Activated T-cell treated with anti-CD3 and anti-CD28 coated beads for 1 hour (primary cell): ENCODE measurements around the gene SMIM24.
"Not testable (repeated sequence)": the region's sequence is repeated elsewhere in the genome, so short reads cannot be mapped to it uniquely, and the experiment has no call there.

Experiments
- DNase-seq: peaks from one replicate; pipeline ENCODE4 v3.0.0-alpha.2; 2020; ENCODE audit warnings: low read depth

Gene SMIM24

DNA sequence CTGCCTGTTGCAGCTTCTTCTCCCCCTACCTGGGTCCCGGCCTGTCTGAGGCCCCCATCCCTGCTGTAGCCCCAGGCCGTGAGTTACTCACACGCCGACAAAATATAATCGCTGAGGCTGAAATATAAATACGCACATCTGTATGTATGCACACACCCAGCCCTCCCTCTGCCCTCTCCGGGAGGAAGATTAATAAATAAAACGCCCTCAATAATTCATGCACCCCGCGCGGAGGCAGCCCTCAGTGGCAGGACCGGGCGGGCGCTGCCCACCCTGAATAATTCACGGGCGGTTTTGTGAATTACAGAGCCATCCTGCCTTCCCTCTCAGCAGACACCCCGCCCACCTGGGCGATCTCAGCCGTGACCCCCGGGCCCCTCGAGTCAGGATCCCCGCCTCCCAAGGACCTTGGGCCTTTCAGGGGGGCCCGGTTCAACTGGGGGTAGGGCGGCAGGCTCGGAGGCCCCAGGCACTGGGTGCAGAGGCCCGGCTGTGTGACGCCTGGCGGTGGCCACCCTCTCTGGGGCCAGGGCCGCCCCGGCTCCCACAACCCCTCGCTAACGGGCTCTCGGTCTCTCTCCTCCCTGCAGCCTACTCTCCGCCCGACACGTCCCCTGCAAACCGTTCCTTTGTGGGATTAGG is 24.2 kb downstream of the SMIM24 start:
- no peak for DNase-seq

DNA sequence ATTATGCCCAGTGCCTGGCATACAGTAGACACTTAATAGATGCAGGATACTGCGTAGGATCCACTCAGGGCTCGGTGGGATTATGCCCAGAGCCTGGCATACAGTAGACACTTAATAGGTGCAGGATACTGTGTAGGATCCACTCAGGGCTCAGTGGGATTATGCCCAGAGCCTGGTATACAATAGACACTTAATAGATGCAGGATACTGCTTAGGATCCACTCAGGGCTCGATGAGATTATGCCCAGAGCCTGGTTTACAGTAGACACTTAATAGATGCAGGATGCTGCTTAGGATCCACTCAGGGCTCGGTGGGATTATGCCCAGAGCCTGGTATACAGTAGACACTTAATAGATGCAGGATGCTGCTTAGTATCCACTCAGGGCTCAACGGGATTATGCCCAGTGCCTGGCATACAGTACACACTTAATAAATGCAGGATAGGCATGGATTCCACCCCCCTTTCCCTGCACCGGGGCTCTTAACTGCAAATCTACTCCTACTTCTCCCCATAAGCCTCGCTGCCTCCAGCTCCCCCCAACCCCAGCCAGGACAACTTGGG is 24.9 kb downstream of the SMIM24 start:
- DNase-seq, result no peak

DNA sequence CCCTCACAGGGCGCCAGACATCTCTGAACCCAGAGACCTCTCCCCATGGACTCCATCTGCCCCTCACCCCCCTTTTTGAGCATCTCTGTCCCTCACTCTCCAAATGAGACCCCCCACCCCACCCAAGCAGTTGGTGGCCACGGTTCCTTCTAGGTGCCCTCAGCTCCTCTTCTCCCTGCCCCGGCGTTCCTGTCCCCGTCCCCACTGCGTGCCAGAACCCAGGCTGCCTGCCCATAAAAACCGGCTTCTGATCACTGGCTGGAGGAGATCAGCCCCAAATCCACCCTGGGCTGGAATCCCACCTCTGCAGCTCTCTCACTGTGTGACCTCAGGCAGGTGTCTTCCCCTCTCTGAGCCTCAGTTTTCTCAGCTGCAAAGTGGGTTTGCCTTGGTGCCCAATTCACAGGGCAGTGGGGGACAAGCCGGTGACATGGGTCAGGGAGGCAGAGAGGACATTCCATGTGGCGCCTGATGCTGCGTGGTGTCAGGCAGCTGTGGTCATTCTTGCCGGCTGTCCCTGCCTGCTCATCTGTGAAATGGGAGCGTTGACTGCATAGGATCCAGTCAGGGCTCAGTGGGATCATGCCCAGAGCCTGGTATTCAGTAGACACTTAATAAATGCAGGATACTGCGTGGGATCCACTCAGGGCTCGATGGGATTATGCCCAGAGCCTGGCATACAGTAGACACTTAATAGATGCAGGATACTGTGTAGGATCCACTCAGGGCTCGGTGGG is 25.5 kb downstream of the SMIM24 start:
- DNase-seq, result no peak

DNA sequence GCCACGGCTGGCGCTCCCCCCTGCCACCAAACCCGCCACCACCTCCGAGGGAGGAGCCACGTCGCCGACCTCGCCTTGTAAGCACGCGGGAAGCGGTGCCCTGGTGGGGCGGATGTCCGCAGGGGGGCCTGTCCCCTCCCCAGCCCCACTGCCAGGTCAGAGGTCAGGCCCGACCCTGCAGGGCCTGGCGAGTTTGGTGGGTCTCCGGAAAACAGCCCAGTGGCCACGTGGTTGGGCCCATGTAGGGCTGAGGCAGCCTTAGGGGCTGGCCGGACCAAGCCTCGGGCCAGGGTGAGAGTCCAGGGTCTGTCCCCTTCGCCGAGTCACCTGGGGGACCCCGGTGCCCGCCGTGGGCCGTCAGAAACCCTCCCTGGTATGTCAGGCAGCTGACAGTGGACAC is 26.5 kb downstream of the SMIM24 start:
- no peak for DNase-seq

DNA sequence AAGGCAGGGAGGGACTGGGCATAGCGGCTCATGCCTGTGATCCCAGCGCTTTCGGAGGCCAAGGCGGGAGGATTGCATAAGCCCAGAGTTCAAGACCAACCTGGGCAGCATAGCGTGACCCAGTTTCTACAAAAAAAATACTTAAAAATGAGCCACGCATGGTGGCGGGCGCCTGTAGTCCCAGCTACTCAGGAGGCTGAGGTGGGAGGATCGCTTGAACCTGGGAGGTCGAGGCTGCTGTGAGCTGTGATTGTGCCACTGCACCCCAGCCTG is 27.4 kb downstream of the SMIM24 start:
- not testable (repeated sequence) for DNase-seq

DNA sequence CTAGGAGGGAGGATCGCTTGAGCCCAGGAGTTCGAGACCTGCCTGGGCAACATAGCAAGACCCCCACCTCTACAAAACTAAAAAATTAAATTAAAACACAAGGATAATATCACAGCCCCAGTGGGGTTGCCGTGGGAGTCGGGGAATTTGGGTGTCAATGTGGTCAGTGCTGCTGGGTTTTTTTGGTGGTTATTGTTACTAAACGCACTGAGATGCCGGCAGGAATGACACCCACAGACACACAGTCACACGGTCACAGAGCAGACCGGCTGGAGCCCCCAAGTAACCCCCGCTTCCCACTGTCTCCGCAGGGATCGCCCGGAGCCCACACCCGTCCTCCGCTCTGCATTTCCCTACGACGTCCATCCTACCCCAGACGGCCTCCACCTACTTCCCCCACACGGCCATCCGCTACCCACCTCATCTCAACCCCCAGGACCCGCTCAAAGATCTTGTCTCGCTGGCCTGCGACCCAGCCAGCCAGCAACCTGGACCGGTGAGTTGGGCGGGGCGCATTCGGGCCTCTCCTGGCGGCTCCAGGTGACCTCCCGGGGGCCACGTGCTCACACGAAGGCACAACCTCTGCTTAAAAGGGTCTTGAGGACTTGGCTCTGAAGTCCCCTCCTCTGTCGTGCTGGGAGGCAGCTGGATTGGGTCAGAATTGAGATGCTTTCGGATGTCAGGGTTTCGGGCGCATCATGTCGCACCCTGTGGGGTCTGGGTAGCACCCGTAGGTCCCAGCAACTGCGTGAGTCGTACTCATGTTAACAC is 28.0 kb downstream of the SMIM24 start:
- no peak for DNase-seq

DNA sequence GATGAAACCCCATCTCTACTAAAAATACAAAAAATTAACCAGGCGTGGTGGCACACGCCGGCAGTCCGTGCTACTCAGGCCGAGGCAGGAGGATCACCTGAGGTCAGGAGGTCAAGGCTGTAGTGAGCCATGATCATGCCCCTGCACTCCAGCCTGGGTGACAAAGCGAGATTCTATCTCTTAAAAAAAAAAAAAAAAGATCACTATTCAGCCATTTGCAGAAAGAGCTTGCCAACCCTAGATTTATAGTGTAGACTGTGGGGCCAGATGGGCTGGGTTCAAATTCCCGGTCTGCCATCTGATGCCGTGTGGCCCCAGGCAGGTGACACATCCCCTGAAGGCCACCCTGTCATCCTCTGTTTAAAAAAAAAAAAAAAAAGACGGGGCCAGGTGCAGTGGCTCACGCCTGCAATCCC is 28.9 kb downstream of the SMIM24 start:
- no peak for DNase-seq

DNA sequence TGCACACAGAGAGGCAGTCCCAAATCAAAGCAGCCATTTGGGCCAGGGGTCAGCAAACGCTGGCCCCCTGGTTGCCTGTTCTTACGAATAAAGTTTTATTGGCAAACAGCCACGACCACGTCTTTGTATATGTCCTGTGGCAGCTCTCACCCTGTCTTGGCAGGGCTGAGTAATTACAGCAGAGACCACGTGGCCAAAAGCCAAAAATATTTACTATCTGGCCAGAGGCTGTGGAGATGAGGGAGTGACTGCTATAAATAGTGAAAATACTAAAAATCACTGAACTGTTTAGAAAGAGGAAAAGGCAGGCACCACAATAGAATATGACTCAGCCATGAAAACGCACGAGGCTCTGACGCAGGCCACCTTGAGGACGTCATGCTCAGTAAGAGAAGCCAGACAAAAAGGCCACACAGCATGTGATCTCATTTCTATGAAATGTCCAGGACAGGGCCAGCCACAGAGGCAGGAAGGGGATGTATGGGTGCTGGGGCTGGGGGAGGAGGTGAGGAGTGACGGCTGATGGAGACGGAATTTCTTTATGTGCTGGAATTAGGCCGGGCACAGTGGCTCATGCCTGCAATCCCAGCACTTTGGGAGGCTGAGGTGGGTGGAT is 29.4 kb downstream of the SMIM24 start:
- no peak for DNase-seq

DNA sequence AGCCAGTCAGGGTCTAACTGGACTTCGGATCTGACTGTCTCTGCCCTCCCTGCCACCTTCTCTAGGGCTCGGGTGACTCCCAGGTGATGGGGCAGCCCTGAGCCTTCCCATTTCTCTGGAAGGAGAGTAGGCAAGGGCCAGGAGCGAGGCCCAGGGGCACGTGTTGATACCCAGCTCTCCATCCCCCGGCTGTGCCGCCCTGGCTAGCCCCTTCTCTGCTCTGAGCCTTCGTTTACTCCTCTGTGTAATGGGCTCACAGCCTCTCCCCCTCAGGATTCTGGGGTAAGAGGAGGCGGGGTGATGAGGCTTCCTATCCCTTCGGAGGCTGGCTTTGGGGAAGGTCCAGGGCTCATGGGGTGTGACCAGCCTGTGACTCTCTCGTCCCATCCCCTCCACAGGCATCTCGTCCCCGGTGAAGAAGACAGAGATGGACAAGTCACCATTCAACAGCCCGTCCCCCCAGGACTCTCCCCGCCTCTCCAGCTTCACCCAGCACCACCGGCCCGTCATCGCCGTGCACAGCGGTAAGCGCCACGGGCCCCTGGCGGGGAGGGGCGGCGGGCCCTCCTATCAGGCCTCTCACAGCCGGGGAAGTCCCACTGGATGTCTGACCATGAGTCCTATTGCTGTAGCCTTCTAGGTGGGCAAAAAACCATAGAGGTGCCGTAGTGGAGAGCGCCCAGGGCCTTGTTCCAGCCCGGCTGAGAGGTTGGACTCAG is 31.6 kb downstream of the SMIM24 start:
- no peak for DNase-seq

DNA sequence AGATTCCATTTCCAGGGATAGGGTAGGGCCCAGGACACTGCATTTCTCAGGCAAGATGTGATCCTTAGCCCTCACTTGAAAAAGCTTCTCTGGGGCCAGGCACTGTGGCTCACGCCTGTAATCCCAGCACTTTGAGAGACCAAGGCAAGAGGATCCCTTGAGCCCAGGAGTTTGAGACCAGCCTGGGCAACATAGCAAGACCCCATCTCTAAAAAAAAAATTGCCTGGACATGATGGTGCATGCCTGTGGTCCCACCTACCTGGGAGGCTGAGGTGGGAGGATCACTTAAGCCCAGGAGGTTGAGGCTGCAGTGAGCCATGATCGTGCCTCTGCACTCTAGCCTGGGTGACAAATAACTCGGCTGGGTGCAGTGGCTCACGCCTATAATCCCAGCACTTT is 33.7 kb downstream of the SMIM24 start:
- not testable (repeated sequence) for DNase-seq

DNA sequence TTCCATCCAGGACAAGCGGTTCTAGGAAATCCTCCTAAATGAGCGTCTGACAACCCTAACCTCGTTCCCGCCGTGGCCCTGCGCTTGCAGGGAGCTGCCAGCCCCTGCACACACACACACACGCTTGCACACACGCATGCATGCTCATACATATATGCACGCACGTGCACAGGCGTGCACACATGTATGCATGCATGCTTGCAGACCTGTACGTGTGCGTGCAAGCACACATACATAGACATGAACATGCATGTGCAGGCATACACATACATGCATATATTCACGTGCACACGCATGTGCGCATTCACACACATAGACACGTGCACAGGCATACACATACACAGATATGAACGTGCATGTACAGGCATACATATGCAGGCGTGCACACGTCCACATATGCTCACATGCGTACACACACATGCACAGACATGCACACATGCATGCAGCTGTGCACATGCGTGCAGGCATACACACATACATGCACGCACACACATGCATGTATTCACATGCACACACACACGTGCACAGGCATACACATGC is 35.6 kb downstream of the SMIM24 start:
- DNase-seq, result no peak

DNA sequence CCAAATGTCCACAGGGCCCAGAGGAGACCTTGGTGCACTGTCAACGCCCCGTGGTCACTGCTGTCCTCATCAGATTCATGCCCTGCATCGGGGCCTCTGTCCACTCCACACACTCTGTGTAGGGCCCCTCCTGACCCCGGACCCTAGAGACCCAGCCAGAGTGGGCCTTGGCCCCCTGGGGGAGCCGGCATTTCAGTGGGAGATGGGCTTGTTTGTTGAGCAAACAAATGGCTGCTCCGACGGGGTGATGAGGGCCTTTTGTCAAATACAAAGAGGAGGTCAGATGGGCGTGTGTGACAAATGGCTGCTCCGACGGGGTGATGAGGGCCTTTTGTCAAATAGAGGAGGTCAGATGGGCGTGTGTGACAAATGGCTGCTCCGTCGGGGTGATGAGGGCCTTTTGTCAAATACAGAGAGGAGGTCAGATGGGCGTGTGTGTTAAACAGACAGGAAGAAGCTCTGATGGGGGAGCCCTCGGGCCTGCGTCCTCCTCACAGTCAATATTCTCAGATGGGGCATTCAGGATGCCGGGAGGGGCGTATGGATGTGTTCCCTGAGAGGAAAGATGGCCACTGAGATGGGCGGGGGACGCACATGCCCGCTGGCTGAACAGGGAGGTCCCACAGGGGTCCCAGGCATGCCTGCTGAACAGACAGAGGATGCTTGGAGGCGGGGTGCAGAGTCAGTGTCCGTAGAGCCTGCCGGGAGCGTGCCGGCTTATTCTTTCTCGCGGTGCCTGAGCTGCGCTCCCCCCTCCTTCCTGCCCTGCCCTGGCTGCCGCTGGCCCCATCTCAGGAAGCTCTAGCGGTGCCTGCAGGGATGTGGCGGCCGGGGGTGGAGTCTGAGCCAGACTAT is 36.3 kb downstream of the SMIM24 start:
- DNase-seq, result no peak

DNA sequence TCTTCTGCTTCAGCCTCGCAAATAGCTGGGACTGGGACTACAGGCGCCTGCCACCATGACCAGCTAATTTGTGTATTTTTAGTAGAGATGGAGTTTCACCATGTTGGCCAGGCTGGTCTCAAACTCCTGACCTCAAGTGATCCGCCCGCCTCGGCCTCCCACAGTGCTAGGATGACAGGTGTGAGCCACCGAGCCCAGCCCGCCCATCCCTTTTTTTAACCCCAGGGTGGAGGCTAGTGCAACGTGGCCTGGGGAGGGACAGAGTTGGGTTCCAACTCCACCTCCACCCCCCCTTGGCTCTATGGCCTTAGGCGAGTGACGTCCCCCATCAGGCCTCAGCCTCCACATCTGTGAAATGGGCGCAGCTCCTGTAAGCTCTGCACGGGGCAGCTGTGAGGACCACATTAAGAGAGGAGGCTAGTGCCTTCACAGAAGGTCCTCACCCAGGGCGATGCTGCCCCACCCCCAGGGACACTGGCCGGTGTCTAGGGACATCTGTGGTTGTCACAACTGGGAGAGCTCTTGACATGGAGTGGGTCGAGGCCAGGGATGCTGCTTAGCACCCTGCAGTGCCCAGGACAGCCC is 37.7 kb downstream of the SMIM24 start:
- DNase-seq, result no peak

DNA sequence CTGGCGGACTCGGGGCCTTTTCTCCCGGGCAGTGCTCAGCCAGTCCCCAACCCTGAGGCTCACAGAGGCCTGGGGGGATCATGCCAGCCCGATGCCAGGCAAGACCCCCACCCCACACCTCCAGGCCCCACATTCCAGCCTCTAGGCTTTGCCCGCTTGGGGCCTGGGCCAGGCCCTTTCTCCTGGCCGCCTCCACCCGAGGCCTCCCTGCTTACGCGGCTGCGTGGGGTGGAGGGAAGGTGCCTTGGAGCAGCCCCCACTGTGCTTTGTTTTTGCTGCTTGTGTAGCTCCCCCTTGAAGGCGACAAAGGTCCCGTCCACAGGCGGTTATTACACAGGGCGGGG is 38.4 kb downstream of the SMIM24 start:
- DNase-seq, result no peak

DNA sequence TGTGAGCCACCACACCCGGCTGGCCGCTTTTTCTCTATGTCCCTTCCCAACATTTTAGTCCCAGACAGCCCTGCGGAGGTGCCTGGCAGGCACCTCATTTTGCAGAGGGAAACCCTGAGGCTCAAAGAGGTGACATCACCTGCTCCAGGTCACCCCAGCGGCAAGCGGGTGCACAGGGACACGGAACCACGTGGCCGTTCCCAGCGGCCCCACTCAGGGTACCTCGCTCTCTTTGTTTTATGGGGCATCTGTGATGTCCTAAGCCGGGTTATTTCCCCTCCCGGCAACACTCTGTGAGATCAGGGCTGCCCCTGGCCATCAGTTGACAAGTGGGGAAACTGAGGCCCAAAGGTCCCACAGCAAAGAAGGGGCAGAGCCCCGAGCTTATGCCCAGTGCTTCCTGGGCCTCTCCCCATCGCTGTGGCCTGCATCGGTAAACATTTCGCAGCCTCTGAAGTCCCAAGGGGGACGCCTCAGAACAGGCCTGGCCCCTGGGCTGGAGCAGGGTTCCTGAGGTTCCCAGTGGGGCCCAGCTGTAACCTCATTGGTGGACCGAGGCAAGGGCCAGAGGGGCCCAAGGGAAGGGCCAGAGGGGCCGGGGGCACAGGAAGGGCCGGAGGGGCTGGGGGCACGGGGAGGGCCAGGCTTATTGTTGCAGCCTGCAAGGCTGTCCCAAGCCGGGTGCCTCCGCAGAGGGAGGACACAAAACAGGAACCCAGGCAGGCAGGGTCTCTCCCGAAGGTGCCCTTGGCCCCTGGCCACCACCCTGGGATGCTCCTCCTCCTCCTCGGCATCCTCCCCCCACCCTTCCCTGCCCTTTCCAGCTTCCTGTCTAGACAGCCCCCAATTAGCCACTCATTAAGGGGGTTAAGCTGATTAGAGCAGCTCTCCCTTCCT is 39.0 kb downstream of the SMIM24 start:
- no peak for DNase-seq

DNA sequence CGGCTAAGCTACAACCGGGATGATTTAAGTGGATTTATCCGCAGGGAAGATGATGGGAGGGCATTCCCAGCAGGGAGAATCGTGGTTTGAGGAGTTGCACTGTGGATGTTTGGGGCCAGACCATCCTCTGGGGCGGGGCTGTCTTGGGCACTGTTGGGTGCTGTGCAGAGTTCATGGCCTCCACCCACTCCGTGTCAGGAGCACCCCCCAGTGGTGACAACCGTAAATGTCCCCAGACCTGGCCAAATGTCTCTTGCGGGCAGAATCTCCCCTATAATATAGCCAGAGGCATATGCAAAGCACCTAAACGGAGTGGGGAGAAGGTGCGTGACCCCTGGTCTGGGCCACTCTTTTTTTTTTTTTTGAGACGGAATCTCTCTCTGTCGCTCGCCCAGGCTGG is 40.2 kb downstream of the SMIM24 start:
- peak; percentile 39 for DNase-seq

DNA sequence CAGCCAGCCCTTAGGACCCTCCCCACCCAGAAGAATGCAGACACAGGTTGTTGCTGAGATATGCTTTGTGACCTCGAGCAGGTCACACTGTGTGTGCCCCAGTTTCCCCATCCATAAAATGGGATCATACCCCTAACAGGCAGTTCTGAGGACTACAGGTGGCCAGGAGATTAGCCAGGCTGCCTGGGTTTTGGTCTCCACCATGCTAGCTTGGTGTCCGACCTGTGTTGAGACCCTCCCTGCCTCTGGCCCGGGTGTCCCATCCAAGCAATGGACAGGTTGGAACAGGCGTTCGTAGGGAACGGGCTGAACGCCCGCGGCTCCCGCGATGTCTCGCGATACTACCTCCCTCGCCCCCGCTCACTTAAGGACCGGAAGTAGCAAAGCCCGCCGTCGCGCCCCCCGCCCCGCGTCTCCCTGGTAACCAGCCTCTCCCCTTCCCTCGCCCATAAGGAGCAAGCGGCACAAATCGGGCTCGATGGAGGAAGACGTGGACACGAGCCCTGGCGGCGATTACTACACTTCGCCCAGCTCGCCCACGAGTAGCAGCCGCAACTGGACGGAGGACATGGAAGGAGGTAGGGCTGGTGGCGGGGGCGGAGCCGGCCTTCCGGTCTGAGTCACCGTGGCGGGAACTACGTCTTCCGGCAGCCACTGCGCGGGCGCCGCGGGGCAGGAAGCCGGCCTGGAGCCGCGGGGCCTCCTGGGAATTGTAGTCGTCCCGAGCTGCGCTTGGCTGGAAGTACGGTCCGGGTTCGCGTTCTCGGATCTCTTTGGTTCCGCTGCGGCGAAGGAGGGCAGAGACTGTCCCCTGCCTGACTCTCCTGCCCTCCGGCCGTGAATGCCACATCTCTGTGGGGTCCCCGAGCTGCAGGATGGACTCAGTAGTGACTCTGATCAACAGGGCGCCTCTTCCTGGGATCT is 45.4 kb downstream of the SMIM24 start:
- DNase-seq, result peak; percentile 92

DNA sequence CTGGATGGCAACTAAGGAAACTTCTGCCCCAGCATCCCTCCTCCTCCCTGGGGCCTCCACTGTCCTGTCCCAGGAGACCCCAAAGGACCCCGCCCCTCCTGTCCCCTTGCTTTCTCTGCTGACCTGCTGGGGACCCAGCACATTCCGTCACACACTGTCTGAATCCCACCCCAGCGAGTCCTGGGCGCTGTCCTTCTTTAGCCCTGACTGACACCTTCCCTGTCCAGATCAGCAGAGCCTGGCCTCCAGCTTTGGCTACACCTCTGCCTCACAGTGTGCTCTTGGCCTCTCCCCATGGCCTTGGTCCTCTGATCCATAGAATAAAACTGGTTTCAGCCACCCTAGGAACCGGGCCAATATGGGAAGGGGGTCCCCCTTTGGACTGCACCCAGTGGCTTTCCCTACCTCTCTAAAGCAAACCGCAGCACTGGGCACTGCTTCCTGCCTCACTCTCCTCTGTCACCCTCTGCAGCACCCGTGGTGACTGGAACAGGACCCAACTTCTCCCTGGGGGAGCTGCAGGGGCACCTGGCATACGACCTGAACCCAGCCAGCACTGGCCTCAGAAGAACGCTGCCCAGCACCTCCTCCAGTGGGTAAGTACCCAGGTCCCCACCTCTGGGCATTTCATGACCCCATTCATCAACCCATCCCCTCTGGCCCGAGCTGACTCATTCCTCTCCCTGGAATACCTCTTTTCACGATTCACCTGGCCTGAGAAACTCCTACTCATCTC is 46.4 kb downstream of the SMIM24 start:
- DNase-seq, result no peak
